ENCODE data around the gene S100A10. TPM values are rescaled to one million over a fixed set of nuclear protein-coding genes. Genes with fewer than 3 reads are reported as not detected.

Gene S100A10
- total and polyA plus RNA-seq, 2 experiments from 2014 or later = 35.9 to 634 TPM

GRCh38 chr1:151948506-151948905 is 45.2 kb downstream of the S100A10 start (continued):
- TF ChIP-seq ZNF462 (CRISPR knock-in tag; IDR thresholded peaks at IDR 0.05) (no peak), ZNF331 (CRISPR knock-in tag; IDR thresholded peaks at IDR 0.05; ENCODE audit: low read depth) (no peak)

- Histone ChIP-seq H3K9me2 (ENCODE audit: insufficient read depth) (peaks cover 8% of the 10 kb centered on the region), H3K36me3 (ENCODE audit: insufficient read depth) (no peaks in the 10 kb centered on the region), H3K4me1 (ENCODE audit: insufficient read depth) (peaks cover 3% of the 10 kb centered on the region; the same call in 1 of the 2 replicates), H3K79me2 (replicated peaks; ENCODE audit: insufficient read depth) (no peaks in the 10 kb centered on the region), H3K4me2 (no peak overlapping the region), H3K27ac (ENCODE audit: low read depth) (no peak overlapping the region), H3F3A (replicated peaks; ENCODE audit: low read depth) (no peaks in the 10 kb centered on the region), H2AFZ (no peak overlapping the region), H4K20me1 (replicated peaks; ENCODE audit: insufficient read depth) (no peaks in the 10 kb centered on the region), H3K4me3 (no peak overlapping the region), H3K27me3 (ENCODE audit: insufficient read depth) (no peaks in the 10 kb centered on the region)
- H3K4me1 Mint-ChIP-seq = peaks cover 9% of the 10 kb centered on the region
- no peak overlapping the region for H3K27ac Mint-ChIP-seq
- DNase-seq (ENCODE audit: low spot score) (no peak), ATAC-seq (no peak)
- H3K36me3 Mint-ChIP-seq (ENCODE audit: low read depth) = no peaks in the 10 kb centered on the region
- H3K9me3 Mint-ChIP-seq = no peaks in the 10 kb centered on the region; the same call in 2 of the 3 replicates
- H3K27me3 Mint-ChIP-seq (ENCODE audit: insufficient read depth, low read depth, poor library complexity) = peaks cover 7% of the 10 kb centered on the region
- no peak overlapping the region for H3K4me3 Mint-ChIP-seq
- TF ChIP-seq REST (IDR thresholded peaks at IDR 0.05; ENCODE audit: unreplicated experiment) (no peak), ZNF331 (CRISPR knock-in tag; IDR thresholded peaks at IDR 0.05; ENCODE audit: low read depth) (no peak), ZNF462 (CRISPR knock-in tag; IDR thresholded peaks at IDR 0.05) (no peak), EZH2 (IDR thresholded peaks at IDR 0.05; ENCODE audit: low read depth, unreplicated experiment) (no peak), ZNF114 (CRISPR knock-in tag; IDR thresholded peaks at IDR 0.05) (no peak), STAT1 (IDR thresholded peaks at IDR 0.05; ENCODE audit: unreplicated experiment) (no peak)
These were observed 46.5 kb downstream of the S100A10 start for GRCh38 chr1:151947140-151947539.
